ENCODE measurements around the gene REEP5.
"Not testable (repeated sequence)": the region's sequence is repeated elsewhere in the genome, so short reads cannot be mapped to it uniquely, and the experiment has no call there.

The REEP5 gene

DNA sequence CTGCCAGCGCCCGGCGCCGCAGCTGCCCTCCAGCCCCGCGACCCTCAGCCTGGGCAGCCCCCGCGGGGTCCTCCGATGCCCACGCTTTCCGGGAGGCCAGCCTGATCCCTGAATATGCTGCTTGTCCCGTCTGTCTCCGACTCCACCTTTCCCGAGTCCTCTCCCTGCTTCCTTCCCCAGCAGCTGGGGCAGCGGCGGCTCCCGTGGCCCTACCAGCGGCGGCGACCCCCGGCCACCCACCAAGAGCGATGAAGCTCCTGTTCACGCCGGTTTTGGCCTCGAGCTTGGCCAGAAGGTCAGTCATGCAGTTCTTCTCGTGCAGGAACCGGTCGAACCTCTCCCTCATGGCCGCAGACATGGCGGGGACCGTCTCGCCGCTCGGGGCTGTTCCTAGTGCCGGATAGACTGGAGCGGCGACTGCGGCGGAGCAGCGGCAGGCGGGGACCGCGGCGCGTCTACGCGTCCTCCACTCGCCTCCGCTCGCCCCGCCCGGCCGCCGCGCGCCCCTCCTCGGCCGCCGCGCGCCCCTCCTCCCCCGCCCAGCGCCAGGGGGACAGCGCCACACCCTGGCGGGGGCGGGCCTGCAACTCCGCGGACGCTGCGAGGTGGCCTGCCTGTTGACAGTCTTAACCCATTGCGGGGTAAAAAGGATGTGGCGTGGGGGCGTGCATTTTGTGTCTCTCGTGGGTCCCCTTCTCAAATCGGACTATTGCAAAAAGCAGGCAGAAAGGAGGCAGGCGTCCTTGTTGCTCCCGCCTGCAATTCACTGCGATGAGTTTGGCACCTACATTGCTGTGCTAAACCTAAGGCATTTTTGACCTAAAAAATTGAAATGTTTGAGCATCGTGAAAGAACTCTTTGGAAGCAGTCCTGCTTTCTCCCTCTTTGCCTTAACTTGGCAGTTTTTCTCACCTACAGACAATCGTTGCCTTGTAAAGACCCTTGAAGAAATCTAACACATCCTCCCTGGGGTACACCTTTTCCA, at the start of gene REEP5:
Gene REEP5 (minus strand): TSS at position 395 of the 985 bp plus-strand sequence. CDS start 37 bp downstream, at position 358.
- Histone ChIP-seq H3K4me1 (peaks cover 78% of the 10 kb centered on the region), H3K4me2 (peak within 1 kb of the TSS; percentile 90), H4K20me1 (peaks cover 38% of the 10 kb centered on the region), H3K27me3 (no peaks in the 10 kb centered on the region), H3K9ac (peak within 1 kb of the TSS; percentile 95), H3K4me3 (peak within 1 kb of the TSS; percentile 99), H3K9me3 (no peaks in the 10 kb centered on the region), H3K27ac (peak within 1 kb of the TSS; percentile 95), H3K36me3 (peaks cover 29% of the 10 kb centered on the region)
- TF ChIP-seq Cebpa-rat (IDR thresholded peaks at IDR 0.05): no peak

DNA sequence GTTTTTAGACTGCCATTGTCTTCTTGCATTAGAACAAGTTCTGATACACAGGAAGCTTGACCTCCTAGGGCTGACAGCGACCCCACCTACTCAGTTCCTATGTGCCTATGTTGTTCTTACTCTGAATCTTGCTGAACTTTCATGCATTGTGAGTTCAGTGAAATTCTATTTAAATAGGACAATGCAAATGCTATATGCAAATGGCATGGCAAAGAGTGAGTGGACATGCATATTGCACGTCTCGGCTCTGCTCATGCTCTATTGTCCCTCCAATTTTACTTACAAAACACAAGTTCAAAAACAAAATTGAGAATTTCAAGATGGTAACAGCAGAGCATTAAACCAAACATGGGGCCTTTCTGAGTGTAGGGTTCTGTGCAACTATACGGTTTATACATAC, 49.2 kb upstream of the REEP5 start:
- no peak for TF ChIP-seq Cebpa-rat (IDR thresholded peaks at IDR 0.05)
- Histone ChIP-seq H3K9me3 (no peaks in the 10 kb centered on the region), H3K4me3 (no peak overlapping the region), H4K20me1 (no peaks in the 10 kb centered on the region), H3K36me3 (no peaks in the 10 kb centered on the region), H3K4me1 (peaks cover 6% of the 10 kb centered on the region; the same call in 1 of the 2 replicates), H3K9ac (no peak overlapping the region), H3K4me2 (no peak overlapping the region), H3K27ac (no peak overlapping the region), H3K27me3 (no peaks in the 10 kb centered on the region)

DNA sequence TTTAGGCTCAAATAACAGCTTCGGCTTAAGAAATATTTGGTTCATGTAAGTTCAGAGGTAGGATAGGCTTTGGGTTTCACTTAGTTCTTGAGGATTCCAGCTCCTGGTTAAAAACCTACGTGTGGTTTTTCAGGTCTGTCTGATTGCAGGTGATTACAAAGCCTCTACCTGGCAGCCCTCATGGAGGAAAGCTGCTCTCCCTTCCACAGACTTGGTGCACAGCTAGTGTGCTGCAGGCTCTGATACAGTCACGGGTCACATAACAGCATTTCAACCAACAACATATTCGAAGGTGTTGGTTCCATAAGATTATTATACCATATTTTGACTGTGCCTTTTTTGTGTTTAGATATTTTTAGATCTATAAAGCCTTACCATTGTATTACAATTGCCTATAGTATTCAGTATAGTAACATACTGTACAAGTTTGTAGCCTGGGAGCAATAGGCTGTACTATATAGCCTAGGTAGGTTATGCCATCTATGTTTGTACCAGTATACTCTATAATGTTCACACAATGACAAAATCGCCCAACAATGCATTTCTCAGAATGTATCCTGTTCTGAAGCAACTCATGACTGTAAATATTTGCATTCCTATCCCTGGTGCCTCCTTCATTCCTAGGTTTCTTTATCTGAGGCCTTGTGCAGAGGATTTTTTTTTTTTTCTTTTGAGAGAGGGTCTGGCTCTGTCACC, 46.5 kb upstream of the REEP5 start:
- TF ChIP-seq Cebpa-rat (IDR thresholded peaks at IDR 0.05): no peak
- H3K9ac ChIP-seq: no peak overlapping the region
- peaks cover 6% of the 10 kb centered on the region; the same call in 1 of the 2 replicates for H3K4me1 ChIP-seq

DNA sequence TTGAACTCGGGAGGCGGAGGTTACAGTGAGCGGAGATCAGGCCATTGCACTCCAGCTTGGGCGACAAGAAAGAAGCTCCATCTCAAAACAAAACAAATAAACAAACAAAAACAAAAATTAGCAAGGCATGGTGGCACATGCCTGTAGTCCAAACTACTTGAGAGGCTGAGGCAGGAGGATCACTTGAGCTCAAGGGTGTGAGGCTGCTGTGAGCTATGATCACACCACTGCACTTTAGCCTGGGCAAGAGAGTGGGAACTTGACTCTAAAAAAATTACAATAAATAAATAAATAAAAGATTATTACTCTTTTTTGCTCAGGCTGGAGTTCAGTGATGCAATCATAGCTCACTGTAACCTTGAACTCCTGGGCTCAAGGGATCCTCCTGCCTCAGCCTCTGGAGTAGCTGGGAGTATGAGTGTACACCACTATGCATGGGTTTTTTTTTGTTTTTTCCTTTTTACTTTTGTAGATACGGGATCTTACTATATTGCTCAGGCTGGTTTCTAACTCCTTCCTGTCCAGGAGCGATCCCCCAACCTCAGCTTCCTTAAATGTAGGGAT, 45.6 kb upstream of the REEP5 start:
- peaks cover 6% of the 10 kb centered on the region; the same call in 1 of the 2 replicates for H3K4me1 ChIP-seq
- H3K27ac ChIP-seq: no peak overlapping the region
- H3K4me3 ChIP-seq: no peak overlapping the region
- no peaks in the 10 kb centered on the region for H3K27me3 ChIP-seq
- no peaks in the 10 kb centered on the region for H4K20me1 ChIP-seq
- H3K9ac ChIP-seq: no peak overlapping the region
- H3K36me3 ChIP-seq: no peaks in the 10 kb centered on the region
- H3K9me3 ChIP-seq: no peaks in the 10 kb centered on the region
- TF ChIP-seq Cebpa-rat (IDR thresholded peaks at IDR 0.05): no peak
- H3K4me2 ChIP-seq: no peak overlapping the region

More for the DNA sequence above, 46.5 kb upstream of the REEP5 start:
- Histone ChIP-seq H3K4me2 (no peak overlapping the region), H3K27ac (no peak overlapping the region), H3K9me3 (no peaks in the 10 kb centered on the region), H3K27me3 (no peaks in the 10 kb centered on the region), H3K4me3 (no peak overlapping the region), H4K20me1 (no peaks in the 10 kb centered on the region), H3K36me3 (no peaks in the 10 kb centered on the region)

DNA sequence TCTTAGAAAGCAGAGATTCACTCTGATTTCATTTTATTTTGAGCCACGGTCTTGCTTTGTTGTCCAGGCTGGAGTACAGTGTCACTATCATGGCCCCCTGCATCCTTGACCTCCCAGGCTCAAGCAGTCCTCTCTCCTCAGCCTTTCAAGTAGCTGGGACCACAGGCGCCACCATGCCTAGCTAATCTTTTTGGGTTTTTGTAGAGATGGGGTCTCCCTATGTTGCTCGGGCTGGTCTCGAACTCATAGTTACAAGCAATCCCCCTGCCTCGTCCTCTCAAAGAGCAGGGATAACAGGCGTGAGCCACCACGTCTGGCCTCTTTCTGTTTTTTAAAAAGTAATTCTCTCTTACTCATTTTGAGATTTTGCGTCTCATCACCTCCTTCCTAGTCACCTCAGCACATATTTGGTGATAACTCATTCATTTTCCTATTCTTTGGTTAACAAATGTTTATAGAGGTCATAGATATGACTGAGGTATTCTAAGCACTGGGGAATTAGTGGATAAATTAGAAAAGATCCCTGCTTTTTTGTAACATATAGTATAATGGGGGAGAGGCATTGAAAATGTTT, 43.8 kb upstream of the REEP5 start:
- no peaks in the 10 kb centered on the region for H4K20me1 ChIP-seq
- H3K27me3 ChIP-seq: no peaks in the 10 kb centered on the region
- H3K9me3 ChIP-seq: no peaks in the 10 kb centered on the region
- H3K4me3 ChIP-seq: no peak overlapping the region
- H3K27ac ChIP-seq: no peak overlapping the region
- H3K4me2 ChIP-seq: no peak overlapping the region
- peaks cover 6% of the 10 kb centered on the region; the same call in 1 of the 2 replicates for H3K4me1 ChIP-seq
- no peak for TF ChIP-seq Cebpa-rat (IDR thresholded peaks at IDR 0.05)
- no peak overlapping the region for H3K9ac ChIP-seq
- no peaks in the 10 kb centered on the region for H3K36me3 ChIP-seq

DNA sequence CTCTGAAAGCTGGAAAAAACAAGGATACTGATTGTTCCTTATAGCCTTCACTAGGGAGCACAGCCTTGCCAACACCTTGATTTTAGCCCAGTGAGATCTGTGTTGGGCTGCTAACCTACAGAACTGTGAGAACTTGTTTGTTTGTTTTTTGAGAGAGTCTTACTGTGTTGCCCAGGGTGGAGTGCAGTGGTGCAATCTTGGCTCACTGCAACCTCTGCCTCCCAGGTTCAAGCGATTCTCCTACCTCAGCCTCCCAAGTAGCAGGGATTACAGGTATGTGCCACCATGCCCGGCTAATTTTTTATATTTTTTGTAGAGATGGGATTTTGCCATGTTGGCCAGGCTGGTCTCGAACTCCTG, 41.3 kb upstream of the REEP5 start:
- H3K9ac ChIP-seq, H3K4me2 ChIP-seq: not testable (repeated sequence)

DNA sequence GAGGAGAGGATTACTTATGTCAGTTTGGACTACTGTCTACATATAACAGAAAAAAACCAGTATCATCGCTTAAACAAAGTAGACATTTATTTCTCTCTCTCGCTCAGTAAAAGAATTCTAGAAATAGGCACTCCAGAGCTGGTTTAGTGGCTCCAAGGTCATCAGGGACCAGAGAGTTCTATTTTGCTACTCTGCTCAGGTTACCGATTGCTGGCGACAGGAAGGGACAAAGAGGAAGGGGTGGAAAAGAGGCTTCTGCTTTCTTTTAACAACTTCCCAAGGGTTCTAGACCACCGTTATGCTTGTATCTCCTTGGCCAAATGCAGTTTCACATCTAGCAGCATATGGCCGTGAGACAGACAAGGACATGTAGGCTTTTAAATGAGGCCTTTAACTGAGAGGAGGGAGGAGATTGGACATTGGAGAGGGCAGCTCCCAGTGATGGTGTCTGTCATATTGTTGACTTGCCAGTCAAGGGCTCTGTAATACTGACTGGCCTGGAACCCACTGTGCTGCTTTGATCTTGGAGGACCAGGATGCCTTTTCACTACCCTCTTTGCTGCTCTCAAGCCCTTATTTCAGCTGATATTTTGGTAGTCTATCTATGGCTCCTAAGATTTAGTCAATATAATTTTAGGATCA, 39.0 kb upstream of the REEP5 start:
- Histone ChIP-seq H3K27ac (no peak overlapping the region), H3K4me2 (no peak overlapping the region), H3K36me3 (no peaks in the 10 kb centered on the region), H3K9me3 (no peaks in the 10 kb centered on the region), H3K9ac (no peak overlapping the region), H3K27me3 (no peaks in the 10 kb centered on the region), H3K4me1 (peaks cover 6% of the 10 kb centered on the region; the same call in 1 of the 2 replicates), H4K20me1 (no peaks in the 10 kb centered on the region), H3K4me3 (no peak overlapping the region)
- TF ChIP-seq Cebpa-rat (IDR thresholded peaks at IDR 0.05): no peak

More for the DNA sequence above, 41.3 kb upstream of the REEP5 start:
- H4K20me1 ChIP-seq, H3K9me3 ChIP-seq, H3K4me3 ChIP-seq, H3K4me1 ChIP-seq, H3K36me3 ChIP-seq, H3K27ac ChIP-seq, H3K27me3 ChIP-seq: not testable (repeated sequence)

DNA sequence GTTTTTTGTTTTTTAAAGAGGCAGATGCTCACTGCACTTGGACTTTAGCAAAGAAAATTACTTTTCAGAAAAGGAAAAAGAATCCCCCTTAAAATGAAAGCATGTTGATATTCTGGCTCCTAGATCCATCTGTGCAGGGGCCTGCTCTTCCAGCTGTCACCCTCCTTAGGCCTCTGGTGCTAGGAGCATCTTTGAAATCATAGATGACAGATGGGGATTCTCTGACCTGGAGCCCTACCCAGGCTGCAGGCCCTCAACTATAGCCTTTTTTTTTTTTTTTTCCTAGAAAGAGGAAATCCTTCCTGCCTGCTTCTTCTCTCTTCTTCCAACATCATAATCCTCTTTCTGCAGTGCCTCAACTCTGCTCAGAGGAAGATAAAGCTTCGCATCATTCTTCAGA, 38.3 kb upstream of the REEP5 start:
- no peaks in the 10 kb centered on the region for H4K20me1 ChIP-seq
- H3K9ac ChIP-seq: no peak overlapping the region
- H3K9me3 ChIP-seq: no peaks in the 10 kb centered on the region
- H3K4me1 ChIP-seq: peaks cover 6% of the 10 kb centered on the region; the same call in 1 of the 2 replicates
- no peaks in the 10 kb centered on the region for H3K27me3 ChIP-seq
- TF ChIP-seq Cebpa-rat (IDR thresholded peaks at IDR 0.05): no peak
- H3K36me3 ChIP-seq: no peaks in the 10 kb centered on the region
- no peak overlapping the region for H3K4me3 ChIP-seq
- H3K27ac ChIP-seq: no peak overlapping the region
- H3K4me2 ChIP-seq: no peak overlapping the region

DNA sequence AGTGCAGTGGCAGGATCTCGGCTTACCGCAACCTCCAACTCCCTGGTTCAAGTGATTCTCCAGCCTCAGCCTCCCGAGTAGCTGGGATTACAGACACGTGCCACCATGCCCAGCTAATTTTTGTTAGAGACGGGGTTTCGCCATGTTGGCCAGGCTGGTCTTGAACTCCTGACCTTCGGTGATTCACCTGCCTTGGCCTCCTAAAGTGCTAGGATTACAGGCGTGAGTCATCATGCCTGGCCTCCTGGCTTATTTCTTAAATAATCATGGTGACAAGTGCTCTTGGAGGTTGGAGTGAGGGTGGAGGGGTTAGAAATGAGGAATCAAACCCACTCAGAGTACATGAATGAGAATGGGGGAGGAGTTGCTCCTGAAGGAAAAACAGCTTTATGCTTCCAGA, 37.8 kb upstream of the REEP5 start:
- not testable (repeated sequence) for H3K36me3 ChIP-seq, H3K4me2 ChIP-seq, H3K27me3 ChIP-seq, H3K9me3 ChIP-seq, H4K20me1 ChIP-seq, H3K4me3 ChIP-seq, H3K4me1 ChIP-seq, H3K9ac ChIP-seq, H3K27ac ChIP-seq

Measured in BLaER1 (cell line).